Measurements from ENCODE around the gene ATP6V1E1. TPM values are rescaled to one million over a fixed set of nuclear protein-coding genes. Genes with fewer than 3 reads are reported as not detected.
"Not testable (repeated sequence)": the region's sequence is repeated elsewhere in the genome, so short reads cannot be mapped to it uniquely, and the experiment has no call there.

The ATP6V1E1 gene
- total RNA-seq, 5 donors from 2014 or later (not counting 1 experiment from before 2014, with no cell fraction given): 58.1 to 73.7 (median 70.8) TPM

DNA sequence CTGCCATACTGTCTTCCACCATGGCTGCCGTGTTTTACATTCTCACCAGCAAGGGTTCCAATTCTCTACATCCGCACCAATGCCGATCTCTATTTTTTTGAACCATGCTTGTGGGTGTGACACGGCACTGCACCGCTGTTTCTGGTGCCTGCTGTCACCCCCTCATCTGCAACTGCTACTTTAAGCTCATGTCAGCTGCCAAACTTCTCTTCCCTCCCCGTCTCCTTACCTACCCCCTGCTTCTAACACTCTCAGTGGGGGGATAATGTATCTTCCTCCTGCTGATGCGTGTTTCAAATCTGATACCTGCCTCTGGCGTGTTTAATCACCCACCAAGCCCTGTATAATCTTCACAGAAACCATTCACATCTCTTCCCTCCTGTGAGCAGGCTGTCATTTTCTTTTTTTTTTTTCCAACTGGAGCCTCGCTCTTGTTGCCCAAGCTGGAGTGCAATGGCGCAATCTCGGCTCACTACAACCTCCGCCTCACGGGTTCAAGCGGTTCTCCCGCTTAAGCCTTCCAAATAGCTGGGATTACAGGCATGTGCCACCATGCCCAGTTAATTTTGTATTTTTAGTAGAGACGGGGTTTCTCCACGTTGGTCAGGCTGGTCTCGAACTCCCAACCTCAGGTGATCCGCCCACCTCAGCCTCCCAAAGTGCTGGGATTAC lies 62.4 kb downstream of the ATP6V1E1 start:
- H3K4me3 Mint-ChIP-seq; POLR2A ChIA-PET; H3K36me3 Mint-ChIP-seq; H3K27ac Mint-ChIP-seq; H3K36me3 ChIP-seq (ENCODE audit: control insufficient read depth in 2 of 2, extremely low read depth in 1 of 2, insufficient read depth in 1 of 2, low read length in 1 of 2); H3K4me1 ChIP-seq (ENCODE audit: control insufficient read depth in 1 of 2, extremely low read depth in 1 of 2, insufficient read depth in 2 of 2, low read length in 2 of 2); H3K27ac ChIP-seq (ENCODE audit: low read length); H3K9me3 Mint-ChIP-seq; H3K4me3 ChIP-seq (ENCODE audit: control insufficient read depth in 1 of 2, extremely low read depth in 1 of 2, low read length in 1 of 2); H3K9me3 ChIP-seq; ATAC-seq (replicated peaks in 1 of 4); DNase-seq; H3K4me1 Mint-ChIP-seq; CTCF ChIA-PET: not testable (repeated sequence)
- H3K27me3 Mint-ChIP-seq: peaks cover 18 to 22% of the 10 kb centered on the region in 2 donors
- peaks cover 0 to 17% of the 10 kb centered on the region in 2 experiments for H3K27me3 ChIP-seq (replicated peaks in 1 of 2; ENCODE audit: control insufficient read depth in 2 of 2, extremely low read depth in 1 of 2, insufficient read depth in 2 of 2, low read length in 1 of 2)
- 94% methylated on average over 7 of the region's 19 CpGs for WGBS (ENCODE audit: insufficient coverage)

- WGBS (ENCODE audit: insufficient coverage): 94% methylated on average over 9 of the region's 11 CpGs
- no peaks in the 10 kb centered on the region for H3K36me3 Mint-ChIP-seq
- H3K4me1 Mint-ChIP-seq: no peaks in the 10 kb centered on the region
- H3K27ac ChIP-seq (ENCODE audit: low read length): no peak overlapping the region
- no peaks in the 10 kb centered on the region for H3K9me3 Mint-ChIP-seq
- no peak for DNase-seq
- no peak overlapping the region for H3K4me3 Mint-ChIP-seq
- no peak for ATAC-seq (replicated peaks in 1 of 4)
- H3K27ac Mint-ChIP-seq: no peak overlapping the region
- POLR2A ChIA-PET: no interaction called here
- peaks cover 0 to 3% of the 10 kb centered on the region in 2 experiments for H3K27me3 ChIP-seq (replicated peaks in 1 of 2; ENCODE audit: control insufficient read depth in 2 of 2, extremely low read depth in 1 of 2, insufficient read depth in 2 of 2, low read length in 1 of 2)
- H3K36me3 ChIP-seq (ENCODE audit: control insufficient read depth in 2 of 2, extremely low read depth in 1 of 2, insufficient read depth in 1 of 2, low read length in 1 of 2): no peaks in the 10 kb centered on the region
- peaks cover 7 to 12% of the 10 kb centered on the region in 2 donors for H3K27me3 Mint-ChIP-seq
- no peaks in the 10 kb centered on the region for H3K4me1 ChIP-seq (ENCODE audit: control insufficient read depth in 1 of 2, extremely low read depth in 1 of 2, insufficient read depth in 2 of 2, low read length in 2 of 2)
- H3K4me3 ChIP-seq (ENCODE audit: control insufficient read depth in 1 of 2, extremely low read depth in 1 of 2, low read length in 1 of 2): no peak overlapping the region
- CTCF ChIA-PET: interaction anchor here in 1 of 2 donors (0.6 kb wide), 1 partner anchor 38 kb away, joined by 6 read pairs; no protein-coding TSS in a partner anchor
- no peaks in the 10 kb centered on the region for H3K9me3 ChIP-seq
These were observed 64.6 kb downstream of the ATP6V1E1 start for GRCh38 chr22:17563936-17564391.

GRCh38 chr22:17562906-17563870 lies 65.4 kb downstream of the ATP6V1E1 start, which contains the start of gene SLC25A18:
Gene SLC25A18 (plus strand): TSS chr22:17563498. CDS start chr22:17579945, 16,447 bp downstream.
- Mint-ChIP-seq H3K4me3 (no peak within 1 kb of the TSS), H3K36me3 (no peaks in the 10 kb centered on the region), H3K4me1 (no peaks in the 10 kb centered on the region), H3K9me3 (no peaks in the 10 kb centered on the region), H3K27me3 (peaks cover 8 to 12% of the 10 kb centered on the region in 2 donors), H3K27ac (no peak within 1 kb of the TSS)
- ATAC-seq (replicated peaks in 1 of 4) (no peak), DNase-seq (no peak)
- WGBS (ENCODE audit: insufficient coverage): 74% methylated on average over 15 of the region's 17 CpGs
- H3K27ac ChIP-seq (ENCODE audit: low read length): no peak within 1 kb of the TSS
- H3K36me3 ChIP-seq (ENCODE audit: control insufficient read depth in 2 of 2, extremely low read depth in 1 of 2, insufficient read depth in 1 of 2, low read length in 1 of 2): no peaks in the 10 kb centered on the region
- no peaks in the 10 kb centered on the region for H3K9me3 ChIP-seq
- ChIA-PET POLR2A (no interaction called here), CTCF (no interaction called here)
- H3K27me3 ChIP-seq (replicated peaks in 1 of 2; ENCODE audit: control insufficient read depth in 2 of 2, extremely low read depth in 1 of 2, insufficient read depth in 2 of 2, low read length in 1 of 2): peaks cover 0 to 3% of the 10 kb centered on the region in 2 experiments
- H3K4me1 ChIP-seq (ENCODE audit: control insufficient read depth in 1 of 2, extremely low read depth in 1 of 2, insufficient read depth in 2 of 2, low read length in 2 of 2): no peaks in the 10 kb centered on the region
- H3K4me3 ChIP-seq (ENCODE audit: control insufficient read depth in 1 of 2, extremely low read depth in 1 of 2, low read length in 1 of 2): no peak within 1 kb of the TSS

- H3K9me3 Mint-ChIP-seq: no peaks in the 10 kb centered on the region
- no peak overlapping the region for H3K27ac Mint-ChIP-seq
- POLR2A ChIA-PET: no interaction called here
- peaks cover 8 to 9% of the 10 kb centered on the region in 2 donors for H3K27me3 Mint-ChIP-seq
- WGBS (ENCODE audit: insufficient coverage): 97% methylated on average over 9 of the region's 10 CpGs
- Histone ChIP-seq H3K27me3 (replicated peaks in 1 of 2; ENCODE audit: control insufficient read depth in 2 of 2, extremely low read depth in 1 of 2, insufficient read depth in 2 of 2, low read length in 1 of 2) (peaks cover 0 to 3% of the 10 kb centered on the region in 2 experiments), H3K4me3 (ENCODE audit: control insufficient read depth in 1 of 2, extremely low read depth in 1 of 2, low read length in 1 of 2) (no peak overlapping the region), H3K27ac (ENCODE audit: low read length) (no peak overlapping the region), H3K36me3 (ENCODE audit: control insufficient read depth in 2 of 2, extremely low read depth in 1 of 2, insufficient read depth in 1 of 2, low read length in 1 of 2) (no peaks in the 10 kb centered on the region), H3K4me1 (ENCODE audit: control insufficient read depth in 1 of 2, extremely low read depth in 1 of 2, insufficient read depth in 2 of 2, low read length in 2 of 2) (no peaks in the 10 kb centered on the region), H3K9me3 (no peaks in the 10 kb centered on the region)
- H3K4me1 Mint-ChIP-seq: no peaks in the 10 kb centered on the region
- CTCF ChIA-PET: no interaction called here
- H3K36me3 Mint-ChIP-seq: no peaks in the 10 kb centered on the region
- no peak for ATAC-seq (replicated peaks in 1 of 4)
- no peak overlapping the region for H3K4me3 Mint-ChIP-seq
- DNase-seq: no peak
These were observed 69.4 kb downstream of the ATP6V1E1 start for GRCh38 chr22:17559188-17559587.

DNA sequence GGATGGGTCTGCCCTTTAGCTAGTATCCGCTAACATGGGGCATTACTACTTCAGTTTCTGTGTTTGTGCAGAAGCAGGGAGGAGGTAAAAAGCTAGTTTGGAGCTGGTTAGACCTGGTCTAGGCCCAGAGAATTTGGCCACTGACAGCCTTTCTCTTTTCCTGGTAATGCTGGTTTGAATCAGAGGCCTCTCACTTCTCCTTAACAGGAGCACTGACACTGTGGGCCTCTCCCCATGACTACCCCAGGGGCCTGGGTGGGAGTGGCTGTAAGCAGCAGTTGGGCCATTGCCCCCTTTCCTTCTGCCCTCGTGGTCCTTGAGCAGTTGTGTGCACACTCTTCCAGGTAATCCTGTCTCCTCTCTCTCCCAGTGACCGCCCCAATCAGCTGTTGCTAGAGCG lies 73.7 kb downstream of the ATP6V1E1 start:
- no peak for ATAC-seq (replicated peaks in 1 of 4)
- no peak overlapping the region for H3K27ac Mint-ChIP-seq
- no peaks in the 10 kb centered on the region for H3K9me3 ChIP-seq
- H3K36me3 ChIP-seq (ENCODE audit: control insufficient read depth in 2 of 2, extremely low read depth in 1 of 2, insufficient read depth in 1 of 2, low read length in 1 of 2): no peaks in the 10 kb centered on the region
- H3K4me3 Mint-ChIP-seq: no peak overlapping the region
- H3K27ac ChIP-seq (ENCODE audit: low read length): no peak overlapping the region
- ChIA-PET POLR2A (no interaction called here), CTCF (no interaction called here)
- H3K4me1 ChIP-seq (ENCODE audit: control insufficient read depth in 1 of 2, extremely low read depth in 1 of 2, insufficient read depth in 2 of 2, low read length in 2 of 2): no peaks in the 10 kb centered on the region
- no peaks in the 10 kb centered on the region for H3K4me1 Mint-ChIP-seq
- H3K9me3 Mint-ChIP-seq: no peaks in the 10 kb centered on the region
- H3K4me3 ChIP-seq (ENCODE audit: control insufficient read depth in 1 of 2, extremely low read depth in 1 of 2, low read length in 1 of 2): no peak overlapping the region
- H3K27me3 Mint-ChIP-seq: peaks cover 0 to 9% of the 10 kb centered on the region in 2 donors
- DNase-seq: no peak
- H3K27me3 ChIP-seq (replicated peaks in 1 of 2; ENCODE audit: control insufficient read depth in 2 of 2, extremely low read depth in 1 of 2, insufficient read depth in 2 of 2, low read length in 1 of 2): peaks cover 0 to 3% of the 10 kb centered on the region in 2 experiments
- no peaks in the 10 kb centered on the region for H3K36me3 Mint-ChIP-seq
- WGBS (ENCODE audit: insufficient coverage): 60% methylated on average over 2 of the region's 4 CpGs

GRCh38 chr22:17552737-17553136 lies 75.8 kb downstream of the ATP6V1E1 start:
- Mint-ChIP-seq H3K4me1 (no peaks in the 10 kb centered on the region), H3K27ac (no peak overlapping the region), H3K4me3 (no peak overlapping the region), H3K27me3 (peaks cover 0 to 2% of the 10 kb centered on the region in 2 donors), H3K36me3 (no peaks in the 10 kb centered on the region), H3K9me3 (no peaks in the 10 kb centered on the region)
- POLR2A ChIA-PET: no interaction called here
- no peak for ATAC-seq (replicated peaks in 1 of 4)
- DNase-seq: no peak
- WGBS (ENCODE audit: insufficient coverage): 82% methylated on average over 5 of the region's 7 CpGs
- Histone ChIP-seq H3K27me3 (replicated peaks in 1 of 2; ENCODE audit: control insufficient read depth in 2 of 2, extremely low read depth in 1 of 2, insufficient read depth in 2 of 2, low read length in 1 of 2) (peaks cover 0 to 10% of the 10 kb centered on the region in 2 experiments), H3K4me1 (ENCODE audit: control insufficient read depth in 1 of 2, extremely low read depth in 1 of 2, insufficient read depth in 2 of 2, low read length in 2 of 2) (no peaks in the 10 kb centered on the region), H3K4me3 (ENCODE audit: control insufficient read depth in 1 of 2, extremely low read depth in 1 of 2, low read length in 1 of 2) (no peak overlapping the region), H3K27ac (ENCODE audit: low read length) (no peak overlapping the region), H3K9me3 (no peaks in the 10 kb centered on the region), H3K36me3 (ENCODE audit: control insufficient read depth in 2 of 2, extremely low read depth in 1 of 2, insufficient read depth in 1 of 2, low read length in 1 of 2) (no peaks in the 10 kb centered on the region)
- CTCF ChIA-PET: no interaction called here
